Activated T-helper 1 cell treated with anti-CD3 and anti-CD28 coated beads, Interleukin-12 subunit alpha, Interleukin-12 subunit beta, Interleukin-2, Interleukin-4 antibody, amounts not matched to agents 30 ng/mL and 10 ng/mL and 1 ng/mL, durations not matched to agents 14 hours and 24 hours and 36 hours (primary cell): Measurements from ENCODE around the gene SLC4A4. TPM values are rescaled to one million over a fixed set of nuclear protein-coding genes. Genes with fewer than 3 reads are reported as not detected.

ENCODE experiments used
- DNase-seq: peaks from one replicate; pipeline ENCODE4 v3.0.0; 2021; ENCODE audit warnings: low spot score
- H3K27ac Mint-ChIP-seq: one replicate; pipeline ENCODE4 v1.8.0; 2021; ENCODE audit warnings: mild to moderate bottlenecking, mixed read lengths
- H3K27me3 Mint-ChIP-seq: one replicate; pipeline ENCODE4 v1.8.0; 2022; ENCODE audit warnings: mild to moderate bottlenecking, moderate library complexity, mixed read lengths; ENCODE audit not compliant: insufficient read depth
- H3K36me3 Mint-ChIP-seq: one replicate; pipeline ENCODE4 v1.8.0; 2021; ENCODE audit warnings: low read depth, mixed read lengths
- H3K4me1 Mint-ChIP-seq: one replicate; pipeline ENCODE4 v1.8.0; 2021; ENCODE audit warnings: low read depth, mixed read lengths
- H3K4me3 Mint-ChIP-seq: one replicate; pipeline ENCODE4 v1.8.0; 2021; ENCODE audit warnings: mild to moderate bottlenecking, moderate library complexity, mixed read lengths
- H3K9me3 Mint-ChIP-seq: one replicate; pipeline ENCODE4 v1.8.0; 2021; ENCODE audit warnings: mixed read lengths
- intact Hi-C: fragments of 100-400 bp; cut with micrococcal nuclease; formaldehyde crosslinking; loops from one replicate; pipeline ENCODE4 v1.15.1; 2024
- total RNA-seq: library from RNA; stranded (reverse); gene quantifications from 2 replicates; pipeline ENCODE4 v1.2.3, GENCODE V29; 2022

Gene SLC4A4
- total RNA-seq = 0.08 and 0.15 TPM in 2 replicates

GRCh38 chr4:71338846-71339593, at the start of gene SLC4A4:
SLC4A4 (plus strand) TSS chr4:71339020.
- Mint-ChIP-seq H3K4me3 (no peak within 1 kb of the TSS), H3K27me3 (no peaks in the 10 kb centered on the region), H3K4me1 (peaks cover 5% of the 10 kb centered on the region), H3K9me3 (no peaks in the 10 kb centered on the region), H3K36me3 (no peaks in the 10 kb centered on the region), H3K27ac (peak within 1 kb of the TSS; percentile 6)
- intact Hi-C loops = no loop called here
- DNase-seq = peak; percentile 2

DNA sequence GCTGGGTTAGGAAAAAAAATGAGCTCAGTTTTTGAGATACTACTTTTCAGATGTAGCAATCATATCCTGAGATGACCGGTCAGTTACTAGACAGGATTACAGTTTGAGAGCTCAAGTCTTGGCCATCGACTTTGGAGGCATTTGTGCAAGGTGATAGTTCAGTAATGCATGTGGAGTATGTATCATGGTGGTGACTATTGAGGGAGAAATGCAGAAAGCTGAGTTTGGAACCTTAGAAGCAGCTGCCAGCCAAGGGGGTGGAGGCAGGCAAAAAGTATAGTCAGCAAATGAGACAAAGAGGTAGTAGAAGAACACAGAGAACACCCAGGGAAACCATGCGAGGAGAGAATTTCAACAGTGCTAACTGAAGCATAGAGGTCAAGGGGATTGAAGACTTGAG, 48.7 kb upstream of the SLC4A4 start:
- no peaks in the 10 kb centered on the region for H3K36me3 Mint-ChIP-seq
- no peak overlapping the region for H3K4me3 Mint-ChIP-seq
- DNase-seq = no peak
- no peaks in the 10 kb centered on the region for H3K9me3 Mint-ChIP-seq
- intact Hi-C loops = no loop called here
- H3K27me3 Mint-ChIP-seq = no peaks in the 10 kb centered on the region
- H3K27ac Mint-ChIP-seq = no peak overlapping the region
- H3K4me1 Mint-ChIP-seq = no peaks in the 10 kb centered on the region

GRCh38 chr4:71290476-71290875, 48.3 kb upstream of the SLC4A4 start:
- DNase-seq = no peak
- intact Hi-C loops = no loop called here
- Mint-ChIP-seq H3K36me3 (no peaks in the 10 kb centered on the region), H3K27me3 (no peaks in the 10 kb centered on the region), H3K4me1 (no peaks in the 10 kb centered on the region), H3K9me3 (no peaks in the 10 kb centered on the region), H3K4me3 (no peak overlapping the region), H3K27ac (no peak overlapping the region)

- peaks cover 3% of the 10 kb centered on the region for H3K27me3 Mint-ChIP-seq
- H3K4me1 Mint-ChIP-seq = no peaks in the 10 kb centered on the region
- intact Hi-C loops = no loop called here
- no peaks in the 10 kb centered on the region for H3K9me3 Mint-ChIP-seq
- no peak overlapping the region for H3K4me3 Mint-ChIP-seq
- no peaks in the 10 kb centered on the region for H3K36me3 Mint-ChIP-seq
- DNase-seq = no peak
- H3K27ac Mint-ChIP-seq = no peak overlapping the region
Measured at GRCh38 chr4:71292228-71292627, 46.6 kb upstream of the SLC4A4 start.

DNA sequence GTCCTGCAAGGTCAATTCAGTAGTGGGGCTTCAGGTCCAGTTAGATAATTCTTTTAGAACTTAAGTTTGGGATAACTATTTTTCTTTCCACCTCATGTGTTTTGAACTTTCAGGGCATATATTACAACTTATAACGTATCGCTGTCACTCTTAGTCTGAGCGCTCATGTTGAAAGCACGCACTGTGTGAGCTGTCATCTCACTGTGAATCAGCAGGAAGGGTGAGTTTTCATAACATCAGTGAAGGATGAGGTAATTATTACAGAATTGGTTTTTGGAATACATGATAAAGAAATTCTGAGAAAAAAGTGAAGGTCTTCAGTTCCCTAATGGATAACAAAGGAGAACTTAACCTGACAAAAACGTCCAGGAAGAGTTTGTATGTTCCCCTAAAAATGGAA, 45.1 kb upstream of the SLC4A4 start:
- no peak overlapping the region for H3K27ac Mint-ChIP-seq
- no peaks in the 10 kb centered on the region for H3K36me3 Mint-ChIP-seq
- intact Hi-C loops = no loop called here
- peaks cover 3% of the 10 kb centered on the region for H3K27me3 Mint-ChIP-seq
- no peaks in the 10 kb centered on the region for H3K4me1 Mint-ChIP-seq
- H3K9me3 Mint-ChIP-seq = no peaks in the 10 kb centered on the region
- no peak overlapping the region for H3K4me3 Mint-ChIP-seq
- DNase-seq = no peak

DNA sequence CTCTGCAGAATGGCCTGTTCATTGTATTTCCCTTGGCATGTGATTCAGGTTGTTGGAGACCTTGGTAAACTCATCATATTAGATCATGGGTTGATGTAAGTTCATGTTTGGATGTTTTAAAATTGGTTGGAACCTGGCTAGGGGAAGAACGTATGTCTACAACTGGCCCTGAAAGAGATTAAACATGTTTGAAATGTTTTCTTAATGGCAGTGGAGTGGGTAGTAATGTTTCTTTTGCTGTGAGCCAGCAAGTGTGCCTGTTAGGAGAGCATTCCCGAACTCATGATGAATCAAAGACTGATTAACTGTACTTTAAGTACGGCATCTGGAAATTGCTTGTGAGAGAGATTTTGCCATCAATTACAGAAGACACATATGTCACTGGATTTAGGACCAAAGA, 44.5 kb upstream of the SLC4A4 start:
- Mint-ChIP-seq H3K9me3 (no peaks in the 10 kb centered on the region), H3K4me1 (no peaks in the 10 kb centered on the region), H3K27me3 (peaks cover 3% of the 10 kb centered on the region), H3K27ac (no peak overlapping the region), H3K4me3 (no peak overlapping the region), H3K36me3 (no peaks in the 10 kb centered on the region)
- intact Hi-C loops = no loop called here
- no peak for DNase-seq

DNA sequence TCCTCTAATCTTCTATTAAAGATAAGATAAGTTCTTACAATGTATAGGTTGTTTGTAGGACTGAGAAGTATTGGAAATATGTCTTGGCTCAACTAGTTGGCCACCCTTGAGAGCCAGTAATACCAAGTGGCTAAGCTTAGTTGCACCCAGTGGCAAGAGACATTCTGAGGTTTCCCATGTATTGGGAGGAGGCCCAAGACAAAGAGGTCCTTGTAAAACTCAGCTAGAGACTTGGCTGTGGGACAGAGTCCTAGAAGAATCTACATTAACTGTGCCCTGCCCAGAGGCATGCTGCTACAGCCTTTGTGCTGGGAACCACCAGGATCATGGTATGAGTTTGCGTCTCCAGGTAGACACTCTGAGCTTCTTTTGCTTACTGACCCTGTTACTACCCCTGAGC, 41.9 kb upstream of the SLC4A4 start:
- H3K9me3 Mint-ChIP-seq = no peaks in the 10 kb centered on the region
- H3K4me3 Mint-ChIP-seq = no peak overlapping the region
- no peak for DNase-seq
- H3K27me3 Mint-ChIP-seq = peaks cover 5% of the 10 kb centered on the region
- no peaks in the 10 kb centered on the region for H3K4me1 Mint-ChIP-seq
- no peak overlapping the region for H3K27ac Mint-ChIP-seq
- intact Hi-C loops = no loop called here
- H3K36me3 Mint-ChIP-seq = no peaks in the 10 kb centered on the region

DNA sequence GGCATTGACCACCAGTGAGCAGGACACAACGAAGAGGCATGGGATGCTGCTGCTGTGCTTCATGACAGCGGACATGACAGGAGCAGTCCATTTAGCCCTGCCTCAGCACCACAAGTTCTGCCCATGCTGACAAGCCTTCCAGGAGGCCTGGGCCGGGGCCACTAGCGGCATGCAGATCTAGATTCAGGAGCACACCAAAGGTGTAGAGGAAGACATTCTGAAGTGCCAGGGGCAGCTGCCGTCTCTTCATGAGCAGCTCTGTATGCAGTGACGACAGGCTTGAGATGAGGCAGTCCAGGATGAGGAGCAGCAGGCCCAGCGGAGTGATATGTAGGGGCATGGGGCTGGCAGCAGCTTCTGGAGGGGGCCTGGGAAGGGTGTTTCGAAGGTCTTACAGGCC, 38.5 kb upstream of the SLC4A4 start:
- no peaks in the 10 kb centered on the region for H3K9me3 Mint-ChIP-seq
- intact Hi-C loops = no loop called here
- H3K27ac Mint-ChIP-seq = no peak overlapping the region
- DNase-seq = no peak
- H3K36me3 Mint-ChIP-seq = no peaks in the 10 kb centered on the region
- H3K27me3 Mint-ChIP-seq = peaks cover 5% of the 10 kb centered on the region
- H3K4me3 Mint-ChIP-seq = no peak overlapping the region
- no peaks in the 10 kb centered on the region for H3K4me1 Mint-ChIP-seq

DNA sequence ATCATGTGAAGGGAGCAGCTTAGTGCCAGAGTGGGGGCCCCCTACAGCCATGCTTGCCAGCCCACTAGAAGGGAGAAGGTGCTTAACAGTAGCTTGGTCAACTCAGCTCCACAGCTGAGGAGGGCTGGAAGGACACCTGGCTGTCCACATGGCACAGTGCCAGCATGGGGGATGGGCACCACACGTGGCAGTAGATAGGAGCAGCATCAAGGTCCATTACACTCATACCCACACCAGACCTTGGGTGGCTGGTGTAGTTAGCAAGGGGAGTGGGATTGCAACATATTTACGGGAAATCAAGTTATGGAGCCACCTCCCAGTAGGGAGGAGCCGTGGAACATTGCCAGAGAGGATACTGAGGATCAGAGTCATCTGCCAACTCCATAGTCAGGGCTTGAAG, 37.9 kb upstream of the SLC4A4 start:
- Mint-ChIP-seq H3K36me3 (no peaks in the 10 kb centered on the region), H3K4me3 (no peak overlapping the region), H3K9me3 (no peaks in the 10 kb centered on the region), H3K4me1 (no peaks in the 10 kb centered on the region), H3K27me3 (peaks cover 5% of the 10 kb centered on the region), H3K27ac (no peak overlapping the region)
- intact Hi-C loops = no loop called here
- no peak for DNase-seq

DNA sequence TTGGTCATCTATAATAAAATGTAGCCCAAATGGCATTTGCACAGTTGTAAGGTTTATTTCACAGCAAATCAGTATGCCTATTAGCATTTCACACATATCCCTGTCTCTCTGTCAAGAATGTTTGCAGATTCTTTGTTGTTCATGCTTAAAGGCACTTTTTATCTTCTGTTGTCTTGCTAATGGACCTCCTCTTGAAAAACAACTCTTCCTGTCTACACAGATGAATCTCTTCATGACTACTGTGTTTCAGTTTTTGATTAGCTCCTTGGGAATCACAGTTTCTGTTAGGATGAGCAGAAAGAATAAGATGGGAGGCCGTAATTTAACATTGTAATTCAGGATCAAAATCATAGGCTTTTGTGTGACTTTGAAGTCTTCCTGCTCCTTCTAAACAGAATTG, 35.5 kb upstream of the SLC4A4 start:
- H3K9me3 Mint-ChIP-seq = no peaks in the 10 kb centered on the region
- peaks cover 2% of the 10 kb centered on the region for H3K27me3 Mint-ChIP-seq
- H3K27ac Mint-ChIP-seq = no peak overlapping the region
- no peak overlapping the region for H3K4me3 Mint-ChIP-seq
- H3K4me1 Mint-ChIP-seq = no peaks in the 10 kb centered on the region
- no peaks in the 10 kb centered on the region for H3K36me3 Mint-ChIP-seq
- intact Hi-C loops = no loop called here
- DNase-seq = no peak

GRCh38 chr4:71303850-71304249, 35.0 kb upstream of the SLC4A4 start:
- no peak for DNase-seq
- Mint-ChIP-seq H3K4me1 (no peaks in the 10 kb centered on the region), H3K9me3 (no peaks in the 10 kb centered on the region), H3K4me3 (no peak overlapping the region), H3K27me3 (peaks cover 2% of the 10 kb centered on the region), H3K27ac (no peak overlapping the region), H3K36me3 (no peaks in the 10 kb centered on the region)
- intact Hi-C loops = no loop called here

DNA sequence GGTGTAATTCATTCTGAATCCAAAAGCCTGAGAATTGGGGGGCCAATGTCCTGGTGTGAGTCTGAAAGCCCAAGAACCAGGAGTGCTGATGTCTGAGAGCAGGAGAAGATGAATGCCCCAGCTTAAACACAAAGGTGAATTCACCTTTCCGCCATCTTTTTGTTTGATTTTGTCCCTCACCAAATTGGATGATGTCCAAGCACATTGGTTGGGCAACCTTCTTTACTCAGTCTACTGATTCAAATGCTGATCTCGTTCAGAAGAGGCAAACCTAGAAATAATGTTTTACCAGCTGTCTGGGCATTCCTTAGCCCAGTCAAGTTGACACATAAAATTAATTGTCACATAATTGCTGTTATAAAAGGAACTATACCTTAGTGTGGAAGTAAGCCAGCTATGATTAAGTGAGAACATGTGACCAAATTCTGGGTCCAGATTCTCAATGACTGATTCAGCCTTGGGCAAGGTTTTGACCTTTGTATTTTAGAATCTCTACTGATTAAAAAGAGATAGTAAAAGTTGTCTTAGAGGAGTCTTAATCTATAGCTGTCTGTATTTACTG, 34.5 kb upstream of the SLC4A4 start:
- H3K27me3 Mint-ChIP-seq = peaks cover 2% of the 10 kb centered on the region
- H3K36me3 Mint-ChIP-seq = no peaks in the 10 kb centered on the region
- no peak overlapping the region for H3K4me3 Mint-ChIP-seq
- no peaks in the 10 kb centered on the region for H3K9me3 Mint-ChIP-seq
- no peak for DNase-seq
- intact Hi-C loops = no loop called here
- no peak overlapping the region for H3K27ac Mint-ChIP-seq
- H3K4me1 Mint-ChIP-seq = no peaks in the 10 kb centered on the region

DNA sequence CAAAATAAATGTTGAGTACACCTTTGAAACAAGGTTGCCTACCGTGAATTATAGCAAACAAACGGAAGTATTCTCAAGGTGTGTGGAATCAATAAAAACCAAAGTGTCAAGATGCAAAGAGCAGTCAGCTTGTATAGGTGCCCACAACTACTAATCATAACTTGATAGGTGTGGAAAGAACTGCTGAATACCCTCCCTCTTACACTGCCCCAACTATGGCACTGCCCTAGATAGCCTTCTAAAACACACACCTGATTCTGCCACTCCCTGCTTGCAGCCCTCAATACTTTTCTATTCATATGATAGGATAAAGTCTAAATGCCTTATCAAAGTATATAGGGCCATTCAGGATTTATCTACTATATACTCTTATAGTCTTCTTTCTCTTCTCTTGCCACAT, 31.1 kb upstream of the SLC4A4 start:
- Mint-ChIP-seq H3K27ac (no peak overlapping the region), H3K4me1 (no peaks in the 10 kb centered on the region), H3K4me3 (no peak overlapping the region), H3K36me3 (no peaks in the 10 kb centered on the region), H3K9me3 (no peaks in the 10 kb centered on the region), H3K27me3 (no peaks in the 10 kb centered on the region)
- intact Hi-C loops = no loop called here
- DNase-seq = no peak

- H3K27ac Mint-ChIP-seq = no peak overlapping the region
- peaks cover 5% of the 10 kb centered on the region for H3K27me3 Mint-ChIP-seq
- H3K9me3 Mint-ChIP-seq = no peaks in the 10 kb centered on the region
- H3K4me3 Mint-ChIP-seq = no peak overlapping the region
- H3K4me1 Mint-ChIP-seq = no peaks in the 10 kb centered on the region
- H3K36me3 Mint-ChIP-seq = no peaks in the 10 kb centered on the region
- no peak for DNase-seq
- intact Hi-C loops = no loop called here
Measured at GRCh38 chr4:71322425-71322824, 16.4 kb upstream of the SLC4A4 start.
